Ishikawa (cell line): ENCODE results near the gene AGPAT3.

Source experiments
- CEBPB ChIP-seq: IDR thresholded peaks from 2 replicates; pipeline ENCODE4 v1.6.1; 2012
- CREB1 ChIP-seq: IDR thresholded peaks from 2 replicates; pipeline ENCODE4 v1.6.1; 2012; ENCODE audit warnings: low read depth
- EGR1 ChIP-seq: IDR thresholded peaks from 2 replicates; pipeline ENCODE4 v1.6.1; 2012
- EP300 ChIP-seq: IDR thresholded peaks from 2 replicates; pipeline ENCODE4 v1.6.1; 2012; ENCODE audit warnings: borderline replicate concordance
- FOXM1 ChIP-seq: IDR thresholded peaks from 2 replicates; pipeline ENCODE4 v1.6.1; 2012; ENCODE audit warnings: low read depth, borderline replicate concordance
- MAX ChIP-seq: IDR thresholded peaks from 2 replicates; pipeline ENCODE4 v1.6.1; 2012
- NFIC ChIP-seq: IDR thresholded peaks from 2 replicates; pipeline ENCODE4 v1.6.1; 2012
- RAD21 ChIP-seq: IDR thresholded peaks from 2 replicates; pipeline ENCODE4 v1.6.1; 2012; ENCODE audit warnings: low read depth
- REST ChIP-seq: IDR thresholded peaks from 2 replicates; pipeline ENCODE4 v1.6.1; 2012; ENCODE audit warnings: low read depth, mild to moderate bottlenecking
- TAF1 ChIP-seq: IDR thresholded peaks from 2 replicates; pipeline ENCODE4 v1.6.1; 2012; ENCODE audit warnings: low read depth, mild to moderate bottlenecking
- TCF12 ChIP-seq: IDR thresholded peaks from 2 replicates; pipeline ENCODE4 v1.6.1; 2012; ENCODE audit warnings: low read depth
- TEAD4 ChIP-seq: IDR thresholded peaks from 2 replicates; pipeline ENCODE4 v1.6.1; 2012
- USF1 ChIP-seq: IDR thresholded peaks from 2 replicates; pipeline ENCODE4 v1.6.1; 2012
- YY1 ChIP-seq: IDR thresholded peaks from 2 replicates; pipeline ENCODE4 v1.6.1; 2012; ENCODE audit warnings: low read depth
- ZBTB7A ChIP-seq: IDR thresholded peaks from 2 replicates; pipeline ENCODE4 v1.6.1; 2012; ENCODE audit warnings: low read depth

The AGPAT3 gene

GRCh38 chr21:44018127-44018526 is 153.1 kb downstream of the AGPAT3 start:
- TF ChIP-seq YY1 (no peak), NFIC (no peak), USF1 (no peak), ZBTB7A (no peak)

GRCh38 chr21:44018813-44019567 is 154.0 kb downstream of the AGPAT3 start:
- TF ChIP-seq RAD21 (no peak), USF1 (no peak), EGR1 (no peak)

- TF ChIP-seq ZBTB7A (no peak), TCF12 (no peak), NFIC (no peak), REST (no peak), CEBPB (no peak), TEAD4 (no peak), CREB1 (no peak), MAX (no peak), EP300 (no peak), TAF1 (no peak), YY1 (no peak), FOXM1 (no peak), RAD21 (no peak), EGR1 (no peak)
Observed at GRCh38 chr21:44019568-44019958, 154.5 kb downstream of the AGPAT3 start.

- TF ChIP-seq FOXM1 (no peak), CEBPB (no peak), CREB1 (no peak)
Observed at GRCh38 chr21:44020551-44020950, 155.5 kb downstream of the AGPAT3 start.

- TF ChIP-seq YY1 (no peak), ZBTB7A (no peak), NFIC (no peak), TEAD4 (no peak), REST (no peak), RAD21 (no peak), TCF12 (no peak), USF1 (no peak), TAF1 (no peak), CEBPB (no peak), MAX (no peak), EP300 (no peak), CREB1 (no peak), FOXM1 (no peak), EGR1 (no peak)
Observed at GRCh38 chr21:44021064-44021463, 156.0 kb downstream of the AGPAT3 start.

- TF ChIP-seq FOXM1 (no peak), EP300 (no peak), NFIC (no peak), CEBPB (no peak), EGR1 (no peak), ZBTB7A (no peak), REST (no peak), TAF1 (no peak), RAD21 (no peak), TEAD4 (no peak), TCF12 (no peak), CREB1 (no peak), YY1 (no peak), USF1 (no peak), MAX (no peak)
Observed at GRCh38 chr21:44024257-44024656, 159.2 kb downstream of the AGPAT3 start.
